GM12878 (cell line): ENCODE results near the gene CMSS1. TPM values are rescaled to one million over a fixed set of nuclear protein-coding genes. Genes with fewer than 3 reads are reported as not detected.

ENCODE experiments used
- ATF7 ChIP-seq: fragments of 450-650 bp; IDR thresholded peaks from 2 replicates; pipeline ENCODE4 v1.6.1; 2016; ENCODE audit warnings: low read depth, mild to moderate bottlenecking
- BCL11A ChIP-seq: IDR thresholded peaks from 2 replicates; pipeline ENCODE4 v1.6.1; 2011; ENCODE audit warnings: low read depth, low read length
- BRCA1 ChIP-seq: IDR thresholded peaks from 2 replicates; pipeline ENCODE4 v1.6.1; 2011; ENCODE audit warnings: low read depth, low read length, improper control_type of control experiment
- CBX5 ChIP-seq: sonication (generic); IDR thresholded peaks from 2 replicates; pipeline ENCODE4 v1.6.1; 2016; ENCODE audit warnings: low read depth, moderate library complexity, mild to moderate bottlenecking, inconsistent platforms
- CHD1 ChIP-seq: IDR thresholded peaks from 2 replicates; pipeline ENCODE4 v1.6.1; 2012; ENCODE audit warnings: low read depth, low read length, improper control_type of control experiment
- CREB1 ChIP-seq: IDR thresholded peaks from 2 replicates; pipeline ENCODE4 v1.6.1; 2012; ENCODE audit warnings: low read depth, mild to moderate bottlenecking, inconsistent platforms
- CREM ChIP-seq: IDR thresholded peaks from 2 replicates; pipeline ENCODE4 v1.6.1; 2014; ENCODE audit warnings: antibody characterized with exemption, low read depth
- EGR1 ChIP-seq, 2 experiments: IDR thresholded peaks; 1 replicate in 1 of 2; 2 replicates in 1 of 2; pipeline ENCODE4 v1.6.1; 2011 to 2012; ENCODE audit warnings: low read depth in 2 of 2, low read length in 2 of 2, borderline replicate concordance in 1 of 2, mild to moderate bottlenecking in 1 of 2, moderate library complexity in 1 of 2
- ESRRA ChIP-seq: IDR thresholded peaks from 2 replicates; pipeline ENCODE4 v1.6.1; 2012; ENCODE audit warnings: mild to moderate bottlenecking, low read length, improper control_type of control experiment
- HCFC1 ChIP-seq: fragments of 150-350 bp; IDR thresholded peaks from 2 replicates; pipeline ENCODE4 v1.6.1; 2014; ENCODE audit warnings: low read length
- IRF4 ChIP-seq: IDR thresholded peaks from 2 replicates; pipeline ENCODE4 v1.6.1; 2011; ENCODE audit warnings: low read depth, low read length
- KAT2A ChIP-seq: conservative IDR thresholded peaks from 2 replicates; pipeline ENCODE4 v1.6.1; 2011; ENCODE audit warnings: low read depth, low read length; ENCODE audit not compliant: control insufficient read depth
- PAX5 ChIP-seq: IDR thresholded peaks from 2 replicates; pipeline ENCODE4 v1.6.1; 2011; ENCODE audit warnings: low read depth, low read length, borderline replicate concordance
- PML ChIP-seq: IDR thresholded peaks from 2 replicates; pipeline ENCODE4 v1.6.1; 2012; ENCODE audit warnings: low read length, inconsistent platforms
- RAD21 ChIP-seq: IDR thresholded peaks from 2 replicates; pipeline ENCODE4 v1.6.1; 2011; ENCODE audit warnings: mild to moderate bottlenecking, low read depth, low read length, moderate library complexity; ENCODE audit not compliant: insufficient read depth
- RBBP5 ChIP-seq: fragments of 200-600 bp; sonication (generic); conservative IDR thresholded peaks from 2 replicates; pipeline ENCODE4 v1.6.1; 2016
- SMC3 ChIP-seq: IDR thresholded peaks from 2 replicates; pipeline ENCODE4 v1.6.1; 2011; ENCODE audit warnings: low read length, improper control_type of control experiment, borderline replicate concordance
- SUZ12 ChIP-seq: fragments of 200-600 bp; sonication (generic); IDR thresholded peaks from one replicate; pipeline ENCODE4 v1.6.1; 2018; ENCODE audit warnings: antibody characterized with exemption, mild to moderate bottlenecking; ENCODE audit not compliant: unreplicated experiment
- WRNIP1 ChIP-seq: IDR thresholded peaks from 2 replicates; pipeline ENCODE4 v1.6.1; 2011; ENCODE audit warnings: low read depth, low read length, improper control_type of control experiment, borderline replicate concordance
- polyA plus RNA-seq, 11 experiments: library from polyadenylated mRNA; depleted of rRNA in 4 of 11; unstranded in 6 of 11; stranded (reverse) in 5 of 11; fragments of >200 nt; fragmentation: Nextera tagmentation in 4 of 11; fragmentation: Illumina TruSeq in 1 of 11; extraction: Ambion mirVana in 4 of 11; extraction: Trizol in 1 of 11; gene quantifications; 1 replicate in 1 of 11; 2 replicates in 10 of 11; pipeline versions ENCODE4 v1.2.1 to v1.2.3, GENCODE V29; 2011 to 2016; ENCODE audit warnings: inconsistent platforms in 2 of 11, missing spikeins in 2 of 11, low read depth in 1 of 11
- total RNA-seq, 4 experiments: library from RNA; depleted of rRNA in 3 of 4; stranded (reverse); fragments of >200 nt in 3 of 4; fragmentation: Illumina TruSeq in 1 of 4; extraction: Trizol in 1 of 4; gene quantifications; 2 replicates each; pipeline versions ENCODE4 v1.2.1 to v1.2.3, GENCODE V29; 2013 to 2021
- TF ChIP-seq, protein P1 (sequence below): fragments of 450-650 bp; conservative IDR thresholded peaks from 2 replicates; pipeline ENCODE4 v1.6.1; 2017; ENCODE audit warnings: mild to moderate bottlenecking, moderate library complexity
- TF ChIP-seq, protein P2 (sequence below): fragments of 450-650 bp; IDR thresholded peaks from 2 replicates; pipeline ENCODE4 v1.6.1; 2017; ENCODE audit warnings: low read depth, mild to moderate bottlenecking, moderate library complexity
- TF ChIP-seq, protein P3 (sequence below): fragments of 450-650 bp; IDR thresholded peaks from 2 replicates; pipeline ENCODE4 v1.6.1; 2017; ENCODE audit warnings: mild to moderate bottlenecking
- TF ChIP-seq, protein P4 (sequence below): fragments of 450-650 bp; IDR thresholded peaks from 2 replicates; pipeline ENCODE4 v1.6.1; 2016; ENCODE audit warnings: mild to moderate bottlenecking
- TF ChIP-seq, protein P5 (sequence below): IDR thresholded peaks from 2 replicates; pipeline ENCODE4 v1.6.1; 2011; ENCODE audit warnings: low read depth, low read length, improper control_type of control experiment, borderline replicate concordance

Gene CMSS1
- total and polyA plus RNA-seq, 10 of the 15 experiments (the other 5 are each of a cell fraction or from before 2014, with no cell fraction given) = 31.0 to 118 (median 70.1) TPM

DNA sequence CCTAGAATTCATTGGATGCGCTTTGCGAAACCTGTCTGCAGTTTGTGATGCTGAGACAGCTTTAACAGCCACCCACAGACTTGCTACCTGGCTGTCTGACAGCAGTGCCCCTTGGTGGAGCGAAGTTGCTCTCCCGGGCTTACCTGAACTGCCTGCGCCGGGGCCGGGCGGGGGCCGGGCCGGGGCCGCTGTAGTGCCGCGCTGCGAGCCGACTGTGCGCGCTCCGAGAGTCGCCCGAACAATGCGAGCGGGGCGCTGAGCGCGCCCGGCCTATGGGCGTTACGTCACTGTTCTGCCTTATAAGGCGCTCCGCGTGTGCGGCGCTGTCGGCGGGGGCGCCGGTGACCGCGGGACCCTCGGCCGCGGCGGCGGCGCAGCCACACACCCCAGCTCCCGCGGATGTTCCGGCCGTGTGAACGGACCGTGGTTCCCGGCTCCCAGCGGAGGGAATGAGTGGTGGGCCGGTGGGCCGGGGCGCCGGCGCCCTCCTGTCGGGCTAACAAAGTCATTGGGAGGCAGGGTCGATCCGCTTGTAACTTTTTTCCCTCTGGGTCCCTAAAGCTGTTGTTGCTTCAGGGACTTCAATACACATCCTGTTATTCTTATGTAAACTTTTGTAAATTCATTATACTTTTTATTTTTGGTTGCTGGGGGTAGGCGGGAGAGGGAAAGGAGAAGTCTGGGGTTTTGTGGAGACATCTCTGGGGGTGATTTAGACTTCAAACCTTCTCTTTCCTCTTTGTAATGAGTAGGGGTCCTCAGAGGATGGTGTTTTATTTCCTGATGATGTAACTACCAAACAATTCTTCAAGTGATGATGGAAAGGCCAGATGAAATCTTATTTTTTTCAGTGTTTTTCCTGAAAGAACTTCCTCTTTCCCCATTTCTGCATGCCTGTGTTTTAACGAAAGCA, 58.5 kb downstream of the CMSS1 start (continued):
- TF ChIP-seq BRCA1 = no peak
- TF ChIP-seq, protein P1, sequence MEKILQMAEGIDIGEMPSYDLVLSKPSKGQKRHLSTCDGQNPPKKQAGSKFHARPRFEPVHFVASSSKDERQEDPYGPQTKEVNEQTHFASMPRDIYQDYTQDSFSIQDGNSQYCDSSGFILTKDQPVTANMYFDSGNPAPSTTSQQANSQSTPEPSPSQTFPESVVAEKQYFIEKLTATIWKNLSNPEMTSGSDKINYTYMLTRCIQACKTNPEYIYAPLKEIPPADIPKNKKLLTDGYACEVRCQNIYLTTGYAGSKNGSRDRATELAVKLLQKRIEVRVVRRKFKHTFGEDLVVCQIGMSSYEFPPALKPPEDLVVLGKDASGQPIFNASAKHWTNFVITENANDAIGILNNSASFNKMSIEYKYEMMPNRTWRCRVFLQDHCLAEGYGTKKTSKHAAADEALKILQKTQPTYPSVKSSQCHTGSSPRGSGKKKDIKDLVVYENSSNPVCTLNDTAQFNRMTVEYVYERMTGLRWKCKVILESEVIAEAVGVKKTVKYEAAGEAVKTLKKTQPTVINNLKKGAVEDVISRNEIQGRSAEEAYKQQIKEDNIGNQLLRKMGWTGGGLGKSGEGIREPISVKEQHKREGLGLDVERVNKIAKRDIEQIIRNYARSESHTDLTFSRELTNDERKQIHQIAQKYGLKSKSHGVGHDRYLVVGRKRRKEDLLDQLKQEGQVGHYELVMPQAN = peak; percentile 42; the same call in 1 of the 2 replicates
- TF ChIP-seq HCFC1 = no peak
- no peak for TF ChIP-seq RAD21
- TF ChIP-seq WRNIP1 = no peak
- TF ChIP-seq, protein P2, sequence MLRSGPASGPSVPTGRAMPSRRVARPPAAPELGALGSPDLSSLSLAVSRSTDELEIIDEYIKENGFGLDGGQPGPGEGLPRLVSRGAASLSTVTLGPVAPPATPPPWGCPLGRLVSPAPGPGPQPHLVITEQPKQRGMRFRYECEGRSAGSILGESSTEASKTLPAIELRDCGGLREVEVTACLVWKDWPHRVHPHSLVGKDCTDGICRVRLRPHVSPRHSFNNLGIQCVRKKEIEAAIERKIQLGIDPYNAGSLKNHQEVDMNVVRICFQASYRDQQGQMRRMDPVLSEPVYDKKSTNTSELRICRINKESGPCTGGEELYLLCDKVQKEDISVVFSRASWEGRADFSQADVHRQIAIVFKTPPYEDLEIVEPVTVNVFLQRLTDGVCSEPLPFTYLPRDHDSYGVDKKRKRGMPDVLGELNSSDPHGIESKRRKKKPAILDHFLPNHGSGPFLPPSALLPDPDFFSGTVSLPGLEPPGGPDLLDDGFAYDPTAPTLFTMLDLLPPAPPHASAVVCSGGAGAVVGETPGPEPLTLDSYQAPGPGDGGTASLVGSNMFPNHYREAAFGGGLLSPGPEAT = no peak
- 0 out of 2 replicates have a peak, but pooled peaks have one; percentile 12 for TF ChIP-seq PAX5
- TF ChIP-seq PML = no peak
- no peak for TF ChIP-seq RBBP5
- TF ChIP-seq ESRRA = no peak
- TF ChIP-seq BCL11A = no peak
- TF ChIP-seq EGR1 (IDR thresholded peaks at IDR 0.05; ENCODE audit: borderline replicate concordance in 1 of 2, low read depth in 2 of 2, low read length in 2 of 2) = peak in 1 of 2 experiments; percentile 4; a peak in 1 of 3 replicates
- no peak for TF ChIP-seq KAT2A
- no peak for TF ChIP-seq SMC3
- peak; percentile 74 for TF ChIP-seq CREB1
- TF ChIP-seq, protein P3, sequence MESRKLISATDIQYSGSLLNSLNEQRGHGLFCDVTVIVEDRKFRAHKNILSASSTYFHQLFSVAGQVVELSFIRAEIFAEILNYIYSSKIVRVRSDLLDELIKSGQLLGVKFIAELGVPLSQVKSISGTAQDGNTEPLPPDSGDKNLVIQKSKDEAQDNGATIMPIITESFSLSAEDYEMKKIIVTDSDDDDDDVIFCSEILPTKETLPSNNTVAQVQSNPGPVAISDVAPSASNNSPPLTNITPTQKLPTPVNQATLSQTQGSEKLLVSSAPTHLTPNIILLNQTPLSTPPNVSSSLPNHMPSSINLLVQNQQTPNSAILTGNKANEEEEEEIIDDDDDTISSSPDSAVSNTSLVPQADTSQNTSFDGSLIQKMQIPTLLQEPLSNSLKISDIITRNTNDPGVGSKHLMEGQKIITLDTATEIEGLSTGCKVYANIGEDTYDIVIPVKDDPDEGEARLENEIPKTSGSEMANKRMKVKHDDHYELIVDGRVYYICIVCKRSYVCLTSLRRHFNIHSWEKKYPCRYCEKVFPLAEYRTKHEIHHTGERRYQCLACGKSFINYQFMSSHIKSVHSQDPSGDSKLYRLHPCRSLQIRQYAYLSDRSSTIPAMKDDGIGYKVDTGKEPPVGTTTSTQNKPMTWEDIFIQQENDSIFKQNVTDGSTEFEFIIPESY = no peak
- TF ChIP-seq SUZ12 = no peak
- TF ChIP-seq CREM = peak; percentile 58; the same call in 1 of the 2 replicates
- TF ChIP-seq, protein P4, sequence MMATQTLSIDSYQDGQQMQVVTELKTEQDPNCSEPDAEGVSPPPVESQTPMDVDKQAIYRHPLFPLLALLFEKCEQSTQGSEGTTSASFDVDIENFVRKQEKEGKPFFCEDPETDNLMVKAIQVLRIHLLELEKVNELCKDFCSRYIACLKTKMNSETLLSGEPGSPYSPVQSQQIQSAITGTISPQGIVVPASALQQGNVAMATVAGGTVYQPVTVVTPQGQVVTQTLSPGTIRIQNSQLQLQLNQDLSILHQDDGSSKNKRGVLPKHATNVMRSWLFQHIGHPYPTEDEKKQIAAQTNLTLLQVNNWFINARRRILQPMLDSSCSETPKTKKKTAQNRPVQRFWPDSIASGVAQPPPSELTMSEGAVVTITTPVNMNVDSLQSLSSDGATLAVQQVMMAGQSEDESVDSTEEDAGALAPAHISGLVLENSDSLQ = no peak
- TF ChIP-seq ATF7 = no peak
- TF ChIP-seq CHD1 = no peak
- TF ChIP-seq, protein P5, sequence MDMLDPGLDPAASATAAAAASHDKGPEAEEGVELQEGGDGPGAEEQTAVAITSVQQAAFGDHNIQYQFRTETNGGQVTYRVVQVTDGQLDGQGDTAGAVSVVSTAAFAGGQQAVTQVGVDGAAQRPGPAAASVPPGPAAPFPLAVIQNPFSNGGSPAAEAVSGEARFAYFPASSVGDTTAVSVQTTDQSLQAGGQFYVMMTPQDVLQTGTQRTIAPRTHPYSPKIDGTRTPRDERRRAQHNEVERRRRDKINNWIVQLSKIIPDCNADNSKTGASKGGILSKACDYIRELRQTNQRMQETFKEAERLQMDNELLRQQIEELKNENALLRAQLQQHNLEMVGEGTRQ = no peak
- TF ChIP-seq CBX5 = no peak
- TF ChIP-seq IRF4 = no peak
